Left ventricle myocardium superior (tissue), 1 donor: ENCODE data around the gene ZNF408. TPM values are rescaled to one million over a fixed set of nuclear protein-coding genes. Genes with fewer than 3 reads are reported as not detected.
"Not testable (repeated sequence)": the region's sequence is repeated elsewhere in the genome, so short reads cannot be mapped to it uniquely, and the experiment has no call there.

Experiments
- ATAC-seq: fragments of 200-7000 bp; cut with Tn5 transposase; one replicate; pipeline ENCODE4 v1.9.1; 2020; ENCODE audit warnings: mild to moderate bottlenecking, moderate library complexity
- DNase-seq: peaks from one replicate; pipeline ENCODE4 v3.0.0-alpha.2; 2020
- intact Hi-C: fragments of 100-400 bp; cut with micrococcal nuclease; formaldehyde crosslinking; loops from one replicate; pipeline ENCODE4 v1.11.0; 2022
- long read RNA-seq: library from polyadenylated mRNA; unstranded; transcript quantifications from one replicate; pipeline ENCODE4 v2.0.0, GENCODE V29; 2021
- total RNA-seq: library from RNA; stranded (reverse); fragmentation: NEBNext Ultra II Directional; extraction: Animal tissue kit (Norgen Biotek cat#: 25700); gene quantifications from one replicate; pipeline ENCODE4 v1.2.1, GENCODE V29; 2021
- donor health status: DM: no; HTN: yes; CAD: no; lungs with severe emphysema.

Gene ZNF408
- total RNA-seq, result 7.1 TPM
- long read RNA-seq, transcript ZNF408-201 (5 exons, 2,442 nt), result major isoform, 15 of 19 reads
- long read RNA-seq, partial matches to known transcripts, result 1 of 19 reads
- long read RNA-seq, other reads (novel, unspliced or antisense), result 2 of 19 reads

DNA sequence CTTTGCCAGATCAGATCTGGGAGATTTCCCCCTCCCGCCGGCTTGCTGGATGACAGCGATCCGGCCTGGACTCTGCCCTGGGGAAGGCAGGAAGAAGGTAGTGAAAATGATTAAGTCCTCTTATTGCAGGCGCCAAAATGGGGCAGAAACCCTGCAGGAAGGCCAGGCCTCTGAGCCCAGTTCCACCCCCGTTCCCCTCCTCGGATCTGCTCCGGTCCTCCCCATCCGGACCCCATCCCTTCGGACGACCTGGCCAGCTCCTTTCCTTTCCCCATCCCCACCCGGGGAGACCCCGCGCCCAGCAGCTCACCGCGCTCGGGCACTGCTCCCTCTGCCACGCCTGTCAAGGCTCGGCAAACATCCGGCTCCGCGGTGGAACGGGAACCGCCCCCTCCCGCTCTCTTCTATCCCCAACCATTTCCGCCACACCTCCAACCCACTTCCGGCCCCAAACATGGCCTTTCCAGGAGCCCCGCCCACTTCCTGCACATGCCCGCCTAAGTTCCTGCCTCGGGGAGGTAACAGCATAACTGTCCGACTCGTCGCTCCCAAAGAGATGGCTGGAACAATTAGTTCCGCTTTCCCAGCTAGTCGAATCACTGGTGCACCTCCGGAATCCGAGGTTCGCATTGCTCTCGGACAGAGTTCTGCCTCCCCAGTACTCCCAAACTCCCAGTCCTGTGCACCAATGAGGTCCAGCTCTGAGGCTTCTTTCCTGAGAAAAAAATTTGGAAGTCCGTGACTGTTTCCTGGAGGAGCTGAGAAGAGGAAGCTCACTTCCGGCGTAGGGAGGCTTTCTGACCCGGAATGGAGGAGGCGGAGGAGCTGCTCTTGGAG is at the start of gene ZNF408, which contains the start of gene ARHGAP1:
TSS of gene ZNF408 (plus strand) at position 791 of the 837 bp plus-strand sequence. CDS start at position 808, 17 bp downstream.
TSS of gene ARHGAP1 (minus strand) at position 379 of the 837 bp plus-strand sequence. CDS start 4,512 bp downstream, outside the sequence.
- intact Hi-C loops, result no loop called here
- DNase-seq, result peak; percentile 99
- peak; percentile 89 for ATAC-seq

DNA sequence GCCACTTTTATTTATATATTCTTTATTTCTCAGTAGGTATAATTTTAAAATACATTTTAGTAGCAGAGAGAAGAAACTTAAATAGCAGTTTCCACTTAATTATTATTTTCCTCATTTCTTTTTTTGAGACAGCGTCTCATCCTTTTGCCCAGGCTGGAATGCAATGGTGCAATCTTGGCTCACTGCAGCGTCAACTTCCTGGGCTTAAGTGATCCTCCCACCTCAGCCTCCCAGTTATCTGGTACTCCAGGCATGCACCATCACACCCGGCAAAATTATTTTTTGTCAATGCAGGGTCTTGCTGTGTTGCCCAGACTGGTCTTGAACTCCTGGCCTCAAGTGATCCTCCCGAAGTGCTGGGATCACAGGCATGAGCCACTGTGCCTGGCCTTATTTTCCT is 45.2 kb upstream of the ZNF408 start:
- ATAC-seq (no peak), DNase-seq (no peak)
- intact Hi-C loops, result no loop called here

DNA sequence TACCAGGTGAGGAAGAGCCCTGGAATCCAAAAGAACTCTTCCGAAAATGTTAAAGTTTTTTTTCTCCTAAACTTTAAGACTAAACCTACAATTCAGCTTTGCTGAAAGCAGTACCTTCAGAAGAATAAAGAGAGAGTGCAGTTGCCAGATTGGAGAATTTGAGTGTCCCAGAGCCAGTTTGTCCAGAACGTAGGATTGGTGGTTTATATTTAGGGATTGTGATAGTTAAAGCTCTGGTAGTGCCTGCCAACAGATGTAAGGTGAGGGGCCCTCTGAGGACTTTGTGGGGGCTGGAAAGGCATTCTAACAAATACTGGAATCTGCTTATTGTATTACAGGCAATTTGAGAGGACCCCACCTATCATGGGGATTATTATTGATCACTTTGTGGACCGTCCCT is 43.6 kb upstream of the ZNF408 start:
- ATAC-seq (peak; percentile 66), DNase-seq (no peak)
- intact Hi-C loops, result no loop called here

DNA sequence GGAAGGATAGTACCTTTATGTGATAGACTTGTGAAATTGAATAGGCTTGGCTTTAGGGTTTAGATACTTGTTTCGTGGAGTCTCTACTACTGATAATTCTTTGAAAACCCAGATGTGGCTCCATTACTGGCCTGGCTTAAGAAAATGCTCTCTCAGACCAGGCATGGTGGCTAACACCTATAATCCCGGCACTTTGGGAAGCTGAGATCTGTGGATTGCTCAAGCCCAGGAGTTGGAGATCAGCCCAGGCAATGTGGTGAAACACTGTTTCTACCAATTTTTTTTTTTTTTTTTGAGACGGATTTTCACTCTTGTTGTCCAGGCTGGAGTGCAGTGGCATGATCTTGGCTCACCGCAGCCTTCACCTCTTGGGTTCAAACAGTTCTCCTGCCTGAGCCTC is 42.6 kb upstream of the ZNF408 start:
- DNase-seq, result peak; percentile 65
- ATAC-seq, result peak; percentile 65
- intact Hi-C loops, result no loop called here

DNA sequence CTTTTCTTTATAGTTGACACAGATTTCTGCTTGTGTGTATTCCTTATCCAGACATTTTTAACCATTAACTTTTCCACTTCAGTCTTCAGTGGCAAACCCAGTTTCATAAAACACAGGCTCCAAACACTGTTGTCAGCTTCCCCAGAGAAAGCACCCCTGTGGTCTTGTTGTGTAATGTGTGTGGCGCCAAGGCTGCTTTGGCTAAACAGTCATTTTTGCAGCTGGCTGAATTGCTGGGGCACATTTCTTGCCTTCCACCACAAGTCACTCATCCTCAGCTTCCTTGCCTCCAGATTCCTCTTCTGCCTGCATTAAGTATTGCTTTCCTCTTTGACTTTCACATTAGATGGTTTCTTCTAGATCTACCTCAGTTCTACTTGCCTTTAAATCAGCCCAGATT is 40.9 kb upstream of the ZNF408 start:
- intact Hi-C loops, result no loop called here
- ATAC-seq (peak; percentile 56), DNase-seq (no peak)

DNA sequence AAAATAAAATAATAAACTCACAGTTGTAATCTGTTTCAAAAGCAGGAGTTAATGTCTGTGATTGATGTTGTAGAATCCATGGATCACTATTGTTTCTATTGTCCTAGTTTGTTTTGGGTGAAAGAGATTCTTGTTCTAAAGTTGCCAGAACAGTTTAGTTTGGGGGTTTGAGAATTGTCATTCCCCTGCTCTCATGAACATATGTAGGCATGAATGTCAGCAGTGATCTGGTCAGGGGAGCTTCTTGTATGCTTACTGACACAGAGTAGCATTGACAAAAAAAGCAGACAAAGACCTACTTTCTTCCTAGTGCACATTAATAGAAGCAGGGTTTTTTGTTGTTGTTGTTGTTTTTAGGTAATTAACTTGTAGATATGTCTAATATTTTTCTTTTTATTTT is 39.0 kb upstream of the ZNF408 start:
- intact Hi-C loops, result no loop called here
- no peak for ATAC-seq
- DNase-seq, result no peak

DNA sequence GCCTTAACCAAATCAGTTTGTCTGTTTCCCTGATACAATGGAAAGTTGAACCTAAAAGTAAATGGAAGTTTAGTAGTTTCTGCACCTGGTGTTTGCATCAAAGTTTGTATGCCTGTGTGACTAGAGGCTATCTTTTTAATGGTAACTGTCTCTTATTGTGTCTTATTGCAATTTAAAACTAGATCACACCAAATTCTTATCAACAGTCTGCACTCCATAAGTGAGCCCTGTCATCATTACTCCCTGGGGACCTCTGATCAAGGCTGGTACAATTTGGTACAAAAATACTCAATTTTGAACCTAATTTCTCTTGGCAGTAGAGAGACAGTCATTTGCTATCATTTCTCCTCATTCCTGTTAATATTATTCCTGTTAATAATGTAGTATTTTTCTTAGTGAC is 38.5 kb upstream of the ZNF408 start:
- ATAC-seq, result no peak
- no peak for DNase-seq
- intact Hi-C loops, result no loop called here

DNA sequence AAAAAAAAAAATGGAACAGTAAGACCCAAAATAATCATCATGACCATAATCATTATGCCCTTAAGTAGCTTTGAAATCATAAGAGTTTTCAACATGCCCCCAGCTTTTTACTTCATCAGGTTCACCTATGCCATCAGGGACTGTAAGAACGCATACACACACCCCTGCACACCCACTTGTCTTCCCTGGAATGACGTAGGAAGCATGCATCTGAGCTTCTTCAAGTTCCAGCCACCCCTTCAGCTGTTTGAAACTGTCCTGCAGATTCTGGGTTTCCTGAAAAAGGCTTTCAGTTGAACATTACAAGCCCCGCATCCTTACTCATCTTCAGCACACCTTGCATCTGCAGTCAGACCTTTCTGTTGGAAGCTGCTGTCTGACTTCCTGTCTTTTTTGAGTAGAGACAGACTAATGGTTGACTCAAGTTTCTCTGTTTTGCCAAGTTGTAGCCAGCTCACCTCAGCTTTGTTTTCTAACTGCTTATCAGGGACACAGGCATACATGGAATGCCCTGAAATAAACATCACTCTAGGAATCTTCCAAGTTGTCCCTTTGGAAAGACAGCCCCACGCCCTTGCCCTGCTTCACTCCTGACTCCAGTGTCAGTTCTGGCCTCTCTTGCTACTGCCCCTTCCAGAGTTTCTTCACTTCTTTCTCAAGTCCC is 37.4 kb upstream of the ZNF408 start:
- ATAC-seq (no peak), DNase-seq (no peak)
- intact Hi-C loops, result no loop called here

DNA sequence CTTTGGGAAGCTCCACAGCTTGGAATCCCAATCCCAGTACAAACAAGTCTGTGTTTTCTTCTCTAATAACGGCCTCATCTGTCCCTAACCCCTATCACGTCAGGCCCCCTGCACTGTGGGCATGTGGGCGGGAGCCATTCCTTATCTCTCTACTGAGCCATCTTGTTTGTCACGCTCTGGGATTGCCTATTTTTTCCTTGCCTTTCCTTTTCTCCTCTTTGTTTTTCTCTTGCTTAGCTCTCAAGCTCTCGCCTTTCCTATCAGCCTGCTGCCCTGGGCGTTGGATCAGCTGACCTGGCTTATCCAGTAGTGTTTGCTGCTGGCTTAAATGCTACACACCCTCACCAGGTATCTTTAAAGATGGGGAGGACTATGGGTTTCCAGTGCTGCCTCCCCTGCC is 36.2 kb upstream of the ZNF408 start:
- intact Hi-C loops, result no loop called here

DNA sequence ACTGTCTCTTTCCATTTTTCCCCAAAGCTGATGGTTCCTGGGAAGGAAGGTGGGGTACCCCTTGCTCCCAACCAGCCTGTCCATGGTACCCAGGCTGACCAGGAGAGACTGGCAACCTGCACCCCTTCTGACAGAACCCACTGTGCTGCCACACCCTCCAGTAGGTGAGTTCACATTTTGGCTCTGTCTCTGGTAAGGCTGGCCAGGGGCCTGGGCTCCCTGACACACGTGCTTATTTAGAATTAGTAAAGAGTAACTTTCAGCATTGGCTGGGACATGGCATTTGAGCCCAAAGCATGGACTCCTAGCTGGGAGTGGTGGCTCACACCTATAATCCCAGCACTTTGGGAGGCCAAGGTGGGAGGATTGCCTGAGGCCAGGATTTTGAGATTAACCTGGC is 35.5 kb upstream of the ZNF408 start:
- ATAC-seq, result no peak
- intact Hi-C loops, result no loop called here

More for the DNA sequence above, 36.2 kb upstream of the ZNF408 start:
- ATAC-seq, result no peak
- DNase-seq, result no peak

DNA sequence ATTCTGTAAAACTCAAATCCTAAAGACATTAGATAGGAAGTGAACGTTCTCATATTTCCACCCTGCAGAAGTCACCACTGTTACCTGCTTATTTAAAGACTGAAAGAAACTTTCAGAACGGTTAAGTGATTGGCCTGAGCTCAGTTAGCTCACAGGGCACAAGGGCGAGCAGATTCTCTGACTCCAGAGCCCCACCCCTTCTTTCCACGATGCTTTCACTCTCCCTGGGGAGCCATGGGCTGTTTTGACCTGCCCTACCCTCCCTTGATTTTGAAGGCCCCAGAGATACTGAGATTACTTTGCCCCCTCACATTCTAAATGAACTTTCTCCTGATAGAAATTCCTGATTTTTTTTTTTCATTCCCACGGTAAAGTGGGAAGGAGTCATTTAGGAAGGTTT is 34.3 kb upstream of the ZNF408 start:
- peak; percentile 74 for ATAC-seq
- intact Hi-C loops, result no loop called here
- DNase-seq, result no peak

More for the DNA sequence above, 35.5 kb upstream of the ZNF408 start:
- DNase-seq, result no peak

DNA sequence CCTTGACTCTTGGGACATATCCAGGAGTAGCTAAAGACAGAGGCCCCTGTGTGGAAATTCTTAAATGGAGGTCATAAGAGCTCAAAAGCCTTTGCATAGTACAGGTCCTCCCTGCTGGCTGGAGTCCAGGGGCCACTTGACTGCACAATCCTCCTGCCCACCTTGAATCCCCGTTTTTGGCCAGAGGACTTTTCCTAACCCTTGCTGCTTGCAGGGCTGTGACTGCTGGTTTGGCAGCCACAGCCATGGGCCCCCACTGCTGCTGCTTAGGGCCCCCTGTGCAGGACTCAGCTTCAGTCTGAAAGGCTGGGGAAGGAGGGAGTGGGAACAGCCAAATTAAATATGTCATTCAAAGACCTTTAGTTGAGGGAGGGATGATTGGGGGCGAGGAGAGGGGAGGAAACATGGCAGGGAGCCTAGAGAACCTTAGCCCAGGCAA is 33.8 kb upstream of the ZNF408 start:
- peak; percentile 59 for DNase-seq
- peak; percentile 44 for ATAC-seq
- intact Hi-C loops, result no loop called here

DNA sequence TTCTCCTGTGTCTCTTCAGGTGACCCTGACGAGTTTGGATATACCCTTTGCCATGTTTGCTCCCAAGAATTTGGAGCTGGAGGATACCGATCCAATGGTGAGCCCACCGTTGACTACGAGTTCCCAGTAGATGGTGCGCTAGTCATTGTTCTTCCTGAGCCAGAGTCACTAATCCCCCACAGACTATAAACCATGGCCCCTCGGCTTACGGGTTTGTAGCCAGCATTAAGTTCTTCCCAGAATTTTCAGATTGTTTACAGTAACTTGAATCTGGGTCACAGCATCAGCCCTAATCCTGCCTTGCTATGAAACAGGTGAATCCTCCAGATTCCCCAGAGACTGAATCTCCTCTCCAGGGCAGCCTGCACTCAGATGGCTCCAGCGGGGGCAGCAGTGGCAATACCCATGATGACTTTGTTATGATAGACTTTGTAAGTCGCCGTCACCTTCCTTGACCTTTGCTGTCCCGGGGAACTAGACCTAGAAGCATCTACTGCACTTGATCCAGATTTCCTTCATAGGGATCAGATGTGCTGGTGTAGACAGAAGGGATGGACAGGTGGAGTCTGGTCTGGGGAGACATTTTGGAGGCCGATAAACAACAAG is 32.2 kb upstream of the ZNF408 start:
- ATAC-seq (no peak), DNase-seq (no peak)
- intact Hi-C loops, result no loop called here

DNA sequence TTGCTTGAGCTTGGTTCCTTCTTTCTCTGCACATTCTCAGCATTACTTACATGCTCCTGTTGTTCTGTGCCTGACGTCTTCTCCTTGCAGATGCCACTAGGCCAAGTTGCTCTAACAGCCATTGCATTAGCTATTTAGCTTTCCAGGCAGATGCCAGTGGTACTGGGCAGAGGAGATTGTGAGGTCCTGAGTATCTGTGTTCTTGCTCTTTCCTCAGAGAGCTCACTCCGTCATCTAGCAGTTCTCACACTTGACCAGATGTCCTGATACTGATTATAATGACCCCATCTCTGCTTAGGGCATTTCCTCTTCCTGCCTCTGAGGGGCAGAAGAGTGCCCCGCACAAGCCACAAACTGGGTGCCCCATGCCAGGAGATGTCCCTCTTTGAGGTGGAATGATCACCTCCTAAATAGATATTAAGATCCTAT is 31.1 kb upstream of the ZNF408 start:
- intact Hi-C loops, result no loop called here
- no peak for ATAC-seq
- no peak for DNase-seq

DNA sequence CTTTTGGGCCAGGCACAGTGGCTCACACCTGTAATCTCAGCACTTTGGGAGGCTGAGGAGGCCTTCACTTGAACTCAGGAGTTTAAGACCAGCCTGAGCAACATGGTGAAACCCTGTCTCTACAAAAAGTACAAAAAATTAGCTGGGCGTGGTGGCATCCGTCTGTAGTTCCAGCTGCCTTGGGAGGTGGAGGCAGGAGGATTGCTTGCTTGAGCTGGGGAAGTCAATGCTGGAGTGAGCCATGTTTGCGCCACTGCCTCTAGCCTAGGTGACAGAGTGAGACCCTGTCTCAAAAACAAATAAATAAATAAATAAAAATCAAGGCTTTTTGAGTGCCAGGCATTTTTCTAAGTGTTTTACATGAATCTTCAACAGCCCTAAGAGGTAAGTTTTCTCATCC is 30.3 kb upstream of the ZNF408 start:
- intact Hi-C loops, DNase-seq, ATAC-seq: not testable (repeated sequence)

DNA sequence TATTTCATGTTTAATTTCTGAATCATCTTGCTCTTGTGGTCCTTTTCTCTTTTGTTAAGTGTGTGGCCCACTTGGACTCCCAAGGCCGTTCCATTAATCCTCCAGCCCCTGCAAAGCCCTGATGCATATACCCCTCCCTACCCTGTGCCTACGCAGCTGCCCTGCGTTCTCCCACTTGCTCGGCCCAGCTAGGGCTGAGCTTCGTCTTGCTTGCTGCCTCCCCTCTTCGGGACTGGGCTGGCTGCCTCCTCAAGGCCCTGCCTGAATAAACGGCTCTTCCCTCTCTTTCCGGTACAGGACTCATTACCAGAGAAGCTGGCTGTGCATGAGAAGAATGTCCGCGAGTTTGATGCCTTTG is 28.9 kb upstream of the ZNF408 start:
- intact Hi-C loops, result no loop called here
- DNase-seq, result no peak
- ATAC-seq, result no peak

DNA sequence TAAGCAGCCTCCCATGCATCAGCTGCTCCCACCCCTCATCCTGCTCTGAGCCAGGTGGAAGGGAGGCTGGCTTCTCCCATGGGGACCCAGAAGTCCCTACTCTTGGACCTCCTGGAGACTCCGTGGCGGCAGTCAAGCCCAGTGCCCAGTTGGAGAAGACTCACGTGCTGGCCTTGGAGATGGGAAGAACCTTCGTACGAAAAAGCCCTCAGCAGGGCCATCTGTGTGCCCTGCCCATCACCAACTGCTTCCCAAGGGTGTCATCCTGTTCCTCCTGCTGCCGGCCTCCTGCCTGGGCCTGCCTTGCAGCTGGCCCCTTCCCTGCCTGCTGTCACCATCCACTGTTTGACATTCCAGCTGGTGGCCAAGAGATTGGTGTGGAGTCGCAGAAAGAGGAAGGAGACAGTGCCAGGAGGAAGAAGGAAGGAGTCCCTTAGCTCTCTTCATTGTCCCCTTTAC is 28.4 kb upstream of the ZNF408 start:
- no peak for ATAC-seq
- intact Hi-C loops, result no loop called here
- no peak for DNase-seq

DNA sequence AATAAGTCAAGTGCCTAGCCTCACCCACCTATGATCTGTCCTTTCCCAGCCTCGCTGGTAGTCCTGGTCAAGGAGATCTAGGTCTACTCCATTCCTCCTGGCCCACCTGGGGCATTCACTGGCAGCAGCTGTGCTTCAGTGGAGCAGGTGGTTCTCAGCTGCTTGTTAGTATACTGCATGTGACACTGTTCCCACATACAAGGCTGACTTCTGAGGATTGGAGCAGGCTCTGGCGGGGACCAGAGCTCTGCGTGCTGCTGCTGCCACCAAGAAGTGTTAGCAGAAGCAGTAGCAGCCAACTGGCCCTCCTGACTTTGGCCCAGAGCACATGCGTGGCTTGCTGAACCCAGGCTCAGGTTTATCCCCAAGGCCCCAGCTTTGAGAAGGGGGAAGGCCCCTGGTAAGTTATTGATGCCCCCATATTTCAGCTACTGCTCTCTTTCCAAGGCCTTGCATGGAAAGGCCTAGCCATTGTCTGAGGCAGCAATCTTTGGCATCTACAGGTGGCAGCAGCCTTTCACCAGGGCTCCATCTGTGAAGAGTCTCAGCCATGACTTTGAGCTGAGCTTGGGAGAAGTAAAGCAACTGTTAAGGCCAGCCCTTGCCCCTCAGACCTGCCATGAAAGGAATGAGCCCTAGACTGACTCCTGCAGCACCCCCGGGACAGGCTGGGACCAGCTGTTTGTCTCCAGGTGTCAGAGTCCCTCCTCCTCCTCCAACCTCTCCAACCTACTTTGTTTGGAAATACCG is 26.9 kb upstream of the ZNF408 start:
- ATAC-seq, result peak; percentile 4
- DNase-seq, result no peak
- intact Hi-C loops, result no loop called here
